GM19240 (cell line): Measurements from ENCODE around the gene TGFB1.
A peak's percentile ranks its signal among the peaks of the same experiment; 100 is the strongest.

ENCODE experiments used
- DNase-seq: peaks from one replicate; pipeline ENCODE4 v3.0.0; 2011; ENCODE audit warnings: low spot score; ENCODE audit not compliant: insufficient read length

Gene TGFB1

DNA sequence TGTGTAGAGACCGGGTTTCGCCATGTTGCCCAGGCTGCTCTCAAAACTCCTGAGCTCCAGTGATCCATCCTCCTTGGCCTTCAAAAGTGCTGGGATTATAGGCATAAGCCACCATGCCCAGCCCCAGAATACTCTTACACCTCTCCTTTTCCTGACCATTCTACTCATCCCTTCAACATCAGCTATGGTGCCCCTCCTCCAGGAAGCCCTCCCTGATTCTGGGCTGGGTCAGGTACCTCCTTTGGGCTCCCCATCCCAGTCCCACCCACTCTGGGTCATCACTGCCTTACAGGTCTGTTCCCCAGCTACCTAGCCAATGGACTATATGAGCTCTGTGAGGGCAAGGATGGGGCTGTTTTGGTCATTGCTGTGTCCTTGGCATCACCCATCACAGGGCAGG lies 9.6 kb downstream of the TGFB1 start:
- no peak for DNase-seq

DNA sequence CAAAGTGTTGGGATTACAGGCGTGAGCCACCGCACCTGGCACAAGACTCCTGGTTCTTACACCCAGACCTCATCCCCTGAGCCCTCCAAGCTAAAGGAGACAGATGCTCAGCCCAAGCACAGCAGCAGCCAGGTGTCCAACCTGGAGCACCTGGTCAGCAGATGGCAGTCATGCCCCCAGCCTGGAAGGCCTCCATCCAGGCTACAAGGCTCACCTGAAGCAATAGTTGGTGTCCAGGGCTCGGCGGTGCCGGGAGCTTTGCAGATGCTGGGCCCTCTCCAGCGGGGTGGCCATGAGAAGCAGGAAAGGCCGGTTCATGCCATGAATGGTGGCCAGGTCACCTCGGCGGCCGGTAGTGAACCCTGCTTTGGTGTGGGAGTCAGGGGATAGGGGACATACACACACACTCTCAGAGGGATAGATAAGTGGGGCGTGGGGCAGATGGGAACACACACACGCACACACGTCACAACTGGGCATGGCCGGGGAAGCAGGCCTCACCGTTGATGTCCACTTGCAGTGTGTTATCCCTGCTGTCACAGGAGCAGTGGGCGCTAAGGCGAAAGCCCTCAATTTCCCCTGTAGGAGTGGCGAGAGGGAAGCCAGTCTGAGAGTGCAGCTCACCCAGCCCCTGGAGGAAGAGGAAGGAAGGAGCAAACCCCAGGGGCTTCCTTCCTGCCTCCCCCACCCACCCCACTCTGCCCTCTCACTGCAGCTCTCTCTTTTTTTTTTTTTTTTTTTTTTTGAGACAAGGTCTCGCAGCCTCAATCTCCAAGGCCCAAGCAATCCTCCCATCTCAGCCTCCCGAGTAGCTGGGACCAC lies 11.8 kb downstream of the TGFB1 start:
- DNase-seq = no peak

DNA sequence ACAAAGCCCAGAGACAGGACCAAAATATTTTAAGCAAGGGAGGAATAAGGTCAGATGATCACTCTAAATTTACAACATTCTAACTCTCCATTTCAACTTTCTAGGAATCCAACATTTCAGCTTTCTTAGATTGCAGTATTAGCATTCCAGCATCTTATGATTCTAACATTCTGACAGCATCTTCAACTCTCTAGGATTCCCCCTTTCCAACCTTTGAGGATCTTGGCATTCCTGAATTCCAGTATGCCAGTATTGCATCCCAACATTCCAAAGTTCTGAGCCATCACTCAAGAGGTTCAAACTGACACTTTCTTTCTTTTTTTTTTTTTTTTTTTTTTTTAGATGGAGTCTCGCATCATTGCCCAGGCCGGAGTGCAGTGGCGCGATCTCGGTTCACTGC lies 13.8 kb downstream of the TGFB1 start:
- DNase-seq = no peak

DNA sequence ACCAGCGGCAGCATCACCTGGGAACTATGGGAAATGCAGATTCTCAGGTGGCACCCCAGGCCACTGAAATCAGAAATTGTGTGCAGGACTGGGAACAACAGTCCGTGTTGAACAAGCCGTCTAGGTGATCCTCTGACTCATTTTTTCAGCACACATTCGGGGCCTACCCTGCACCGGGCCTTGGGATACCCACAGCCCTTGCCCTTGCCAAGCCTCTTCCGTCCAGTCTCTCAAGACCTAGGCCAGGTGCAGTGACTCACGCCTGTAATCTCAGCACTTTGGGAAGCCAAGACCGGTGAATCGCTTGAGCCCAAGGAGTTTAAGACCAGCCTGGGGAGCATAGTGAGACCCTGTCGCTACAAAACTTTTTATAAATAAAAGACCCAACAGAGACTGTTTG lies 18.3 kb downstream of the TGFB1 start:
- DNase-seq = no peak

DNA sequence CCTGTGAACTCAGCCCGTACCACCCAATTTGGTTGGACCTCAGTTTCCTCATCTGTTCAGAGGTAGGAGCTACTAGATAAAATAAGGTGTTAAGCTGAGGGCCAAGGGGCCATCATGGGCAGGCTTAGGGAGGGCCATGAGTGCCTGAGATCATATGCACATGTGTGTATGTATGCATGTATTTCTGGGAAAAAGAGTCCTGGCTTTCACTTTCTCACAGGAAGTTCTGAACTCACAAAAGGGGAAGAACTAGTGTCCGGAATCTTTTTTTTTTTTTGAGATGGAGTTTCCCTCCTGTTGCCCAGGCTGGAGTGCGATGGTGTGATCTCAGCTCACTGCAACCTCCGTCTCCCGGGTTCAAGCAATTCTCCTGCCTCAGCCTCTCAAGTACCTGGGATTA lies 18.9 kb downstream of the TGFB1 start:
- DNase-seq = no peak

DNA sequence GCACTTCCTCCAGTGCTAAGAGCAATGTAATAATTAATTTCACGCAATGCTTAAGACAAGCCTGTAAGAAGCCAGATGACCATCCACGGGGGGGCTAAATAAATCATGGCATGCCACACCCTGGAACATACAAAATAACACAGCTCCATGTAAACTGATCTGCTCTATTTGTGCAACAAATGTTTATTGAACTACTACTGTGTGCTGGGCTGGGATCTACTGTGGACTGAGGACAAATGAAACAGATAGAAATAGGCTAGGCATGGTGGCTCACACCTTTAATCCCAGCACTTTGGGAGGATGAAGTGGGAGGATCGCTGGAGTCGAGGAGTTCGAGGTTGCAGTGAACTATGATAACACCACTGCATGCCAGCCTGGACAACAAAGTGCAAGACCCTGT lies 21.3 kb downstream of the TGFB1 start:
- DNase-seq = no peak

DNA sequence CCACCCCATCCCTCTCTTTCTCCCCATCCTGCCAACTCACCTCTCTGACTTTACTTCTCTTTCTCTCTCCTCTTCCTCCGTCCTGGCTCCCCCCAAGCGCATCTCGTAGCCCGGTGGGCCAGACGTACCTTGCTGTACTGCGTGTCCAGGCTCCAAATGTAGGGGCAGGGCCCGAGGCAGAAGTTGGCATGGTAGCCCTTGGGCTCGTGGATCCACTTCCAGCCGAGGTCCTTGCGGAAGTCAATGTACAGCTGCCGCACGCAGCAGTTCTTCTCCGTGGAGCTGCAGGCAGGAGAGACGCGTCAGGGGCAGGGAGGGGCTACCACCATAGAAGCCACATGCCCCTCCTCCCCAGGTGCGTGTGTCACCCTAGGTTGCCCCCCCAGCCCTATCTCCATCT lies 21.7 kb downstream of the TGFB1 start:
- DNase-seq = no peak

DNA sequence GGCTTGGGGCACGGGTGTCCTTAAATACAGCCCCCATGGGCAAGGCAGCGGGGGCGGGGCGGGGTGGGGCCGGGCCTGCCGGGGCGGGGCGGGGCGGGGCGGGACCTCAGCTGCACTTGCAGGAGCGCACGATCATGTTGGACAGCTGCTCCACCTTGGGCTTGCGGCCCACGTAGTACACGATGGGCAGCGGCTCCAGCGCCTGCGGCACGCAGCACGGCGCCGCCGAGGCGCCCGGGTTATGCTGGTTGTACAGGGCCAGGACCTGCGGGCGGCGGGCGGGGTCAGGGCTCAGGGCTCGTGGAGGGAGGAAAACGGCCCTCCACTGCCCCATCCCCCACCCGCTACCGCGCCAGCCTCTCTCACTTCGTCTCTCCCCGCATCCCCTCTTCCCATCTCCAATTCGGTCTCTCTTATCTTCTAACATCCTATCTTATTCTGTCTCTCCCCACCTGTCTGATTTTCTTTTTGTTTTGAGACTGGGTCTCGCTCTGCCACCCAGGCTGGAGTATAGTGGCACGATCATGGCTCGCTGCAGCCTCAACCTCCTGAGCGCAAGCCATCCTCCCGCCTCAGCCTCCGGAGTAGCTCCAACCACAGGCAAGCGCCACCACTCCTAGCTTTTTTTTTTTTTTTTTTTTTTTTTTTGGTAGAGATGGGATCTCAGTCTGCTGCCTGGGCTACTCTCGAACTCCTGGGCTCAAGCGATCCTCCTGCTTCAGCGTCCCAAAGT lies 22.6 kb downstream of the TGFB1 start:
- no peak for DNase-seq

DNA sequence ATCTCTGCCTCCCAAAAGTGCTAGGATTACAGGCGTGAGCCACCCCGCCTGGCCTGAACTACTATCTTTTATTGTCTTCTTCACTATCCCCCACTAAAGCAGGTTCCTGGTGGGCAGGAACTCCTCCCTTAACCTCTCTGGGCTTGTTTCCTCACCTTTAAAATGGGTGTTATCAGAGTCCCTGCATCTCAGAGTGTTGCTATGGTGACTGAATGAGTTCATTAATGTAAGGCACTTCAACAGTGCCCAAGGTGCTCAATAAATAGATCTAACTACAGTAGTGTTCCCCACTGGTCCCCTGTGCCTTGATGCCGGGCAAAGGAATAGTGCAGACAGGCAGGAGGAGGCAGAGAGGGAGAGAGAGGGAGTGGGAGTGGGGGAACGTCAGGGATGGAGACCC lies 23.2 kb downstream of the TGFB1 start:
- DNase-seq = no peak

DNA sequence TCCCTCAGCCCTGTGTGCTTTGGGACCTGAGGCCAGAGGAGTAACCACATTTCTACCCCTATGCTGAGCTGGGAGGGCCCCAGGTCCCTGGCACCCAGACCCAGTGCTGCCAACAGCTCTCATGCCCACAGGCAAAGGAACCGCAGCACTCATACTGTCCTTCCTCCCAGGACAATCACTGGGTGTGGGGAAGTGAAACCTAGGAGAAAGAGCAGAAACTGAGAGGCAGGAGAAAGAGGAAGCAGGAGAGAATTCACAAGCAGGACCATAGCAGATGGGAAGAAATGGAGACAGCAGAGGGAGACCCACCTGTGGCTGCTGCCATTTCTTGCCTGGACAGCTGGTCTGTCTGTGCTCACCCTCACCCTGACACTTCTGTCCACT lies 24.9 kb downstream of the TGFB1 start:
- DNase-seq = no peak

DNA sequence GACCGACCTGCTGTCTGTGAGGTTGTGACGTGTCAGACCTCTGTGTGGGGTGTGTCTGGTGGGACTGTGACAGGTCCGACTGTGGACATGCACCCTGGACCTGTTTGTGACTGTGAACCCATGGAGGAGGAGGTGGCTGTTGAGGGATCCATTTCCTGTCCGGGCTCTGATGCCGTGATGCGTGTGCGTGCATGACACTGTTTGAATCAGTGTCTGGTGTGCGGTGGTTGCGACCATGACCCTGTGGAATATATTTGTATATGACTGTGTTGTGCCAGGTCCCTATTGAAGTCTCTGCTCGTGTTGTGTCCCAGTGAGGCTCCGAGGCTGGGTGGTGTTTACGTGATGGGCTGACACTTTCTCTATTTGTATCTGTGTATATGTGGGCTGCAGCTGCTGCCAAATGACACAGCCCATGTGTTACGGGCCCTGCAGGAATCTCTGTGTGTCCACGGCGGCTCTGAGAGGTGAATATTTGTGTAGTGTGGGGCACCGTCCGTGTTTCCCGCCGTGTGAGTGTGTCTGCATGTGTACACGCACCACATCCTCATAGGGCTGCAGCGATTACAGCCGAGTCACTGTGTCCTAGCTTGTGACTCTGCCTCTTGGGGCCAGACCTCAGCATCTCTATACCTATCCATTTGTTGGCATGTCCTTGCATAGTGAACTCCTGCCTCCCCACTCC lies 25.4 kb downstream of the TGFB1 start:
- no peak for DNase-seq

DNA sequence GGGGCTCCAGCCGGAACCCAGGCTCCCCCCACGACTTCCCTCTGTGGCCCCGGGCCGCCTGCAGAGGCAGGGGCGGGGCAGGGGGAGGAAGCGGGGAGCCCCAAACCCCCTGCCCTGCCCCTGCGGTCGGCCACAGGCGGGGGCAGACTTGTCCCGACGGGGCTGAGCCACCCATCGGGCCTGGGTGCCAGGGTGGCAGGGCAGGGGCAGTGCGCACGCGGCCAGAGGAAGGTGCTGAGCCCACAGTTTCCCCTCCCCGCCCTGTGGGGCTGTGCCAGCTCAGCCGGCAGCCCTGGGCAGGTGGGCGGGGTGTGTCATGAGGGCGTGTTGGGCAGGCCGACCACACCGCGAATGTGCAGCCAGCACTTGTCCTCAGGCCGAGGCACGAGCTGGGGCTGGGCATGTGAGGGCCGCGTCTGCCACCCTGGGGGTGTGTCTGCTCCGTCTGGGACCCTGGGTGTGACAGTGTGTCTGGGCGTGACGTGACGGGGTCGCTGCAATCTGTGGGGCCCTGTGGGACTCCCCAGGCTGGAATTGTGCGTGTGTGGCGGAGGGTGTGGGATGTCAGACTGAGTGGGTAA lies 26.1 kb downstream of the TGFB1 start:
- peak; percentile 89 for DNase-seq

DNA sequence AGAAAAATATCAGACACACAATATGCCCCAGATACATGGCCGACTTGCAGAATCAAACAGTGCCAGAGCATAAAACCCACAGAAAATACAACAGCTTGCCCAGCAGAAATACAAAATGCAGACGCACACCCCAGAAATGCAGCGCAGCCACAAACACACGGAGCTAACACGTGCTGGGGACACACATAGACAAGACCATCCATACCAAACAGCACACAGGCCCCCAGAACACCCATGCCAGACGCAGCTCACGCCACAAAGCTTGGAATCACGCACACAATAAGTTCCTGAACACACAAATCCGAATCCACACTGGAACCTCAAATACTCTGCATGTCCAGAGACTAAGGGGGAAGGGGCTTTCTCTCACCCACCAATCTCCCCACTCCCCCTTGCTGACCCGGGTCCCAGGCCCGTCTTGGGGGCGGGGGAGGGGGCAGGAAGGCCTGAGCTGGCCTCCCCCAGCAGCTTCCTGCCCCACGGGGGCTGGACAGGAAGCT lies 26.6 kb downstream of the TGFB1 start:
- no peak for DNase-seq

DNA sequence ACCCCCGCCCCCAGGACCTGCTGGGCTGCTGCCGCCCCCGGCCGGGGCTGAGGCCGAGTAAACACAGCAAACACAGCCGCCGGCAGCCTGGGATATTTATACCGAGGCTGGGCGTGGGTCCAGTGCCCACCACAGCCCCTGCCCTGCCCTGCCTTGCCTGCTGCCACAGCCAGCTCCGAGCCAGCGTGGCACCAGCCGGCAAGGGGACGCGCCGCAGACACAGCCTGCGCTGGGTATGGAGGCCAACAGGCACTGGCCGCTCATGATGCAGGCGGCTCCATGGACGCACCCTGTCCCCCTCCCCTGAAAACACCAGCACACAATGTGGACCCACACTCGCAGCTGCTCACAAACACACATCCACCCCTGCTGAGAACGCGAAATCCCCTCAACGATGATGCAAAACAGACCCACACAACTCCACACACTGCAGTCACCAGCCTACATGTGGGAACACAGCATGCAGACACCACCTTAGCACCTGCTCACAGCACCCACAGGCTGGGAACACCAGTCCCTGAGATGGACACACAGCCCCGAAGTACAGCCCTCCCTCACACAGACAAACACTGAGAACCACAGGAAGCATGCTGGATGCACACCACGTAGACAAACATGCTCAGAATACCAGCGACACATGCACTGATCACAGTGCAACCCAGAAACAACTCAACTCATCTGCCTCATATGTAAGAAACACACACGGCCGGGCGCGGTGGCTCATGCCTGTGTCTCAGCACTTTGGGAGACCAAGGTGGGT lies 27.6 kb downstream of the TGFB1 start:
- DNase-seq = no peak

DNA sequence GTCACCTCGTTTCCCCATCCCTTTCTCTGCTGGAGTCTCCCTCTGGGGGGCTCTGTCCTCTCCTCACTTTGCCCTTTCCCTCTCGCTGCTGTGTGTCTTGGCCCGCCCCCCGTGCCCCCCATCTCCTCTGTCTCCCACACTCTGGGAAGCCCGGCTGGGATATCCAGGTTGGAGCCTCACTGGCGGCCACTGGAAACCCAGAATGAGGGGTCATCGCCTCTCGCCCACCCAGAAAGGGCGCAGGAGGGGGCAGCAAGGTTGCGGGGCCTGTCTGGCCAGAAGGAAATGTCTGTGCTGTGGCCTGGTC lies 28.1 kb downstream of the TGFB1 start:
- DNase-seq = no peak

DNA sequence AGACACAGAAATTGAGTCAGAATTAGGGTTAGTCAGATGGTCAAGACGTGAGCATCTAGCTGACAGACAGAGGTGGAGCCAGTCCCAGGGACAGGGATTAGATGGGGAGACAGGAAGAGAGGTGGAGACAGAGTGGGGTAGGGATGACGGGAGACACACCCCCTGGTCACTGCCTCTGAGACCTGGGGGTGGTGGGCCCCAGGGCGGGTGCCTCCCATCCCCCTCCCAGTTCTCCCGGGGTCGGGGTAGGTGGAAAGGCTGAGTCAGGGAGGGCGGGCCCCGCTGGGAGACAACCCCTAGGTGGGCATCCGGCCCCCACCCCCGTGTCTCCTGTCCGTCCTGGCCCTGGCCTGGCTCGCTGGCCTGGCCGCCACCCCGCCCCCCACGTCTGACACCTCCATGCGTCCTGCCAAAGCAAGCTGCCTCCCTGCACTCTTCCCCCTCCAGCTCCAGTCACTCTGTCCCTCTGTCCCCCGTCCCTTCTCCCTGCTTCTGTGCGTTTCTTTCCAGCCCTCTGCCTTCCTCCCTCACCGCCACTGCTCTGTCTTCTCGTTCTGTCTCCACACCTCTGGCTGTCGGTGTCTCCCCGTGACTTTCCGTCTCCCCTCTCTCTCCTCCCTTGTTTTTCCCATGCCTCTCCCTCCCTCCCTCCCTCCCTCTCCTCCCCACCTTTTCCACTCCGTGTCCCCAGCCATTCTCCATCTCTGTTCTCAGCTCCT lies 28.6 kb downstream of the TGFB1 start:
- DNase-seq = no peak

DNA sequence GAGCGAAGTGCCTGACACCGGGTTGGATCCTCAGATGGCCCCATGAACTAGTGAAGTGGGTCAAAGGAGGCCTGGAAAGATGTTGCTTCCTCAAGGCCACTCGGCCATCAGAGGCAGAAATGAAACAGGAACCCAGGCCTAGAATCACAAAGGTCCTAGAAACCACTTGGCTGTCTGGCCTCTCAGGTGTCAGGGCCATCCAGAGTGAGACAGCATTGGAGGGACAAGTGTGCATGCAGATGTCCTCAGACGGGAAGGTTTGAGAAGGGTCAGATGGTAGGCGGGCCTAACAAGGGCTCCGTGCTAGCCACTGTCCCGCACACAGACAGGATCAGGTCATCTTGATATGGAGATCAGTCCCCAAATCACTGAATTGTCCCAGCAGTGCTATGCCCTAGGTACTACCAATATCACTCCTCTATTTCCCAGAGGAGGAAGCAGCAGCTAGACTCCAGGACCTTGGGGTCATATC lies 29.5 kb downstream of the TGFB1 start:
- no peak for DNase-seq

DNA sequence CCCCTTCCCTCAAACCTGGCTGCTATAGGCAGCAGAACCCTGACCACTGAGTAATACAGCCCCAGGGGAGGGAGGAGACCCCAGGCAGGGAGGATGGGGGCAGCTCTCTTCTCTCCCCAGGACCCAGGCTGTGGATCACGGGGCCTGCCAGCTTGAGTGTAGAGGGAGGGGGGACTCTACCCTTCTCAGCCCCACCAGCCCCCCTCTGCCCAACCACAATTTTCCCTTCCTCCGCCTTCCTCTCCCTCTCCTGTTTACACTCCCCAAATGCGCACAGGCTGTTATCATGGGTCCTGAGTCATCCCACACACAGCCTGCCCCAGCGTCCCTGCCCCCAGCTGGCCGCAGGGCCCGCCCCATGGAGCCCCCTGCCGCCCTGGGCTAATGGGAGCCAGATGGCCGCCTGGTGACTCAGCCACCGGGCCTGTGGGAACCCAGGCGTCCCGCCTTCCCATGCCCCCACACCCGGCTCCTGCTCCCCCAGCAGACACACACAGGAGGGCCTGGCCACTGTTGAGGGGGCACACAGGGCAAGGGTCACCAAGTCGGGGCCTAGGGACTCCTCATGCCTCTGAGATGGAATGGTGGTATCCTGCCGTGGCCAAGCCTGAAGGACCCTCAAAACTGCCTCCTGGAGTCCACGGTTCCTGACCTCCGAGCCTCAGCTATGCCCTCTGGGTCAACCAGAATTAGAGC lies 30.1 kb downstream of the TGFB1 start:
- no peak for DNase-seq

DNA sequence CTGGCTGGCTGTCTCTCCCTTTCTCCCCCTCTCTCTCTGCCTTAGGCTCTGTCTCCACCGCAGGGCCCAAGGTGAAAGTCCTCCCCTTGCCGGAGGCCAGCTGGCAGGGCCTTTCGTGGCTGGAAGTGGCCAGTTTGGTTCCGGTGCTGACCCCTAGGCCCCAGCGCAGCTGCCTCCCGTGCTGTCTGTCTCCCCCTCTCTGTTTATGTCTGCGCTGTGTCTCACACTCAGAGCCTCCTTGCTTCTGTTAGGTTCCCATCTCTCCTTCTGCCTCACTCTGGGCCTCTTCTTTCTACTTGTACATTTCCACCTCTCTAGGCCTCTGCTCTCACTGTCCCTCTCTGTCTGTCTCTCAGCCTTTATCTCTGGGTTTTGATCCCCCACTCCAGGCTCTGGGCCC lies 30.7 kb downstream of the TGFB1 start:
- DNase-seq = no peak

DNA sequence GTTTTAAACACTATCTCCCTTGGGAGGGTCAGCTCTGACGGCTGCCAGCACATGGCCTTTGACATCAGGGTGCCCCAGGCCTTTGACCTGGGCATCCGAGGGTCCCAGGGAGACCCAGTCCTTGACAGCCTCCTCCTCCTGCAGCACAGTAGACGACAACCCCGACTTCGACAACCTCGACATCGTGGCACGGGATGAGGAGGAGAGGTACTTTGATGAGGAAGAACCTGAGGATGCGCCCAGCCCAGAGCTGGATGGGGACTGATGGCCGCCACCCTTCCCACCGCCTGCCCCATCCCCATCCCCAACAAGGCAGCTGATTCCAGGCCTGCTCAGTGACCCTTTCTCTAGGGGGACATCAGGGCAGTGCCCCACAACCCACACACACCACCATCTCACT lies 31.3 kb downstream of the TGFB1 start:
- no peak for DNase-seq
